Measurements from ENCODE around the gene PLXNA4. TPM values are rescaled to one million over a fixed set of nuclear protein-coding genes. Genes with fewer than 3 reads are reported as not detected.

PLXNA4 gene
- total RNA-seq, 1 donor from 2014 or later = 16.2 TPM

DNA sequence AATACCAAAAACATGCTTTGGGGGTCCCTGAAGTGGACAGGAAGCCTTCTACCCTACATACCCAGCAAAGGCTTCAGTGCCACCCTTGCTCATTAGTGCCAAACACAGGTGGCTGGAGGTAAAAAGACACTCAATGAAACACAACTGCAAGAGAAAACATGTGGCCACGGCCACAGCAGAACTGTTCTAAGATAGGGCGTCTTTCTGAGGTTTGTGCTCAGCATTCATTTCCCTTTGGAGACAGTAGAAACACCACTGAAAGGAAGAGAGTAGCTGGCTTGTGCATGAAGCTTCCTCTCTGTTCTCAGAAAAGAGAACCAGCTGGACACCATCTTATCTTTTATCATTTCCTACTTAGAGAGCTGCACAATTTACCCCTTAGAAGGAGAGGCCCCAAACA, 143.0 kb downstream of the PLXNA4 start:
- Mint-ChIP-seq H3K27me3 (ENCODE audit: unreplicated experiment) (peaks cover 2% of the 10 kb centered on the region), H3K27ac (ENCODE audit: unreplicated experiment) (no peak overlapping the region), H3K4me3 (ENCODE audit: unreplicated experiment) (no peak overlapping the region), H3K4me1 (ENCODE audit: low read depth, unreplicated experiment) (peaks cover 4% of the 10 kb centered on the region), H3K36me3 (ENCODE audit: unreplicated experiment) (no peaks in the 10 kb centered on the region), H3K9me3 (ENCODE audit: unreplicated experiment) (peaks cover 3% of the 10 kb centered on the region)
- TF ChIP-seq, protein P1, sequence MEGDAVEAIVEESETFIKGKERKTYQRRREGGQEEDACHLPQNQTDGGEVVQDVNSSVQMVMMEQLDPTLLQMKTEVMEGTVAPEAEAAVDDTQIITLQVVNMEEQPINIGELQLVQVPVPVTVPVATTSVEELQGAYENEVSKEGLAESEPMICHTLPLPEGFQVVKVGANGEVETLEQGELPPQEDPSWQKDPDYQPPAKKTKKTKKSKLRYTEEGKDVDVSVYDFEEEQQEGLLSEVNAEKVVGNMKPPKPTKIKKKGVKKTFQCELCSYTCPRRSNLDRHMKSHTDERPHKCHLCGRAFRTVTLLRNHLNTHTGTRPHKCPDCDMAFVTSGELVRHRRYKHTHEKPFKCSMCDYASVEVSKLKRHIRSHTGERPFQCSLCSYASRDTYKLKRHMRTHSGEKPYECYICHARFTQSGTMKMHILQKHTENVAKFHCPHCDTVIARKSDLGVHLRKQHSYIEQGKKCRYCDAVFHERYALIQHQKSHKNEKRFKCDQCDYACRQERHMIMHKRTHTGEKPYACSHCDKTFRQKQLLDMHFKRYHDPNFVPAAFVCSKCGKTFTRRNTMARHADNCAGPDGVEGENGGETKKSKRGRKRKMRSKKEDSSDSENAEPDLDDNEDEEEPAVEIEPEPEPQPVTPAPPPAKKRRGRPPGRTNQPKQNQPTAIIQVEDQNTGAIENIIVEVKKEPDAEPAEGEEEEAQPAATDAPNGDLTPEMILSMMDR (IDR thresholded peaks at IDR 0.05; ENCODE audit: partially characterized antibody, unreplicated experiment) = no peak
- DNase-seq = no peak

- no peak overlapping the region for H3K4me3 Mint-ChIP-seq (ENCODE audit: unreplicated experiment)
- H3K9me3 Mint-ChIP-seq (ENCODE audit: unreplicated experiment) = peaks cover 3% of the 10 kb centered on the region
- no peak for DNase-seq
- H3K27ac Mint-ChIP-seq (ENCODE audit: unreplicated experiment) = no peak overlapping the region
- H3K4me1 Mint-ChIP-seq (ENCODE audit: low read depth, unreplicated experiment) = no peaks in the 10 kb centered on the region
- H3K36me3 Mint-ChIP-seq (ENCODE audit: unreplicated experiment) = no peaks in the 10 kb centered on the region
- TF ChIP-seq, protein P1 (IDR thresholded peaks at IDR 0.05; ENCODE audit: partially characterized antibody, unreplicated experiment) = no peak
- peaks cover 2% of the 10 kb centered on the region for H3K27me3 Mint-ChIP-seq (ENCODE audit: unreplicated experiment)
Observed at GRCh38 chr7:132430861-132431822, 145.1 kb downstream of the PLXNA4 start.

GRCh38 chr7:132430041-132430855, 146.0 kb downstream of the PLXNA4 start:
- Mint-ChIP-seq H3K27ac (ENCODE audit: unreplicated experiment) (no peak overlapping the region), H3K4me3 (ENCODE audit: unreplicated experiment) (no peak overlapping the region), H3K36me3 (ENCODE audit: unreplicated experiment) (no peaks in the 10 kb centered on the region), H3K9me3 (ENCODE audit: unreplicated experiment) (peaks cover 3% of the 10 kb centered on the region), H3K4me1 (ENCODE audit: low read depth, unreplicated experiment) (no peaks in the 10 kb centered on the region), H3K27me3 (ENCODE audit: unreplicated experiment) (peaks cover 2% of the 10 kb centered on the region)
- TF ChIP-seq, protein P1 (IDR thresholded peaks at IDR 0.05; ENCODE audit: partially characterized antibody, unreplicated experiment) = no peak
- DNase-seq = no peak

- no peak for DNase-seq
- no peaks in the 10 kb centered on the region for H3K27me3 Mint-ChIP-seq (ENCODE audit: unreplicated experiment)
- TF ChIP-seq, protein P1 (IDR thresholded peaks at IDR 0.05; ENCODE audit: partially characterized antibody, unreplicated experiment) = no peak
- no peaks in the 10 kb centered on the region for H3K36me3 Mint-ChIP-seq (ENCODE audit: unreplicated experiment)
- no peak overlapping the region for H3K27ac Mint-ChIP-seq (ENCODE audit: unreplicated experiment)
- H3K9me3 Mint-ChIP-seq (ENCODE audit: unreplicated experiment) = peaks cover 3% of the 10 kb centered on the region
- no peak overlapping the region for H3K4me3 Mint-ChIP-seq (ENCODE audit: unreplicated experiment)
- H3K4me1 Mint-ChIP-seq (ENCODE audit: low read depth, unreplicated experiment) = peaks cover 2% of the 10 kb centered on the region
Observed at GRCh38 chr7:132429181-132429580, 147.1 kb downstream of the PLXNA4 start.
